Measurements from ENCODE around the gene MRPS27.

GRCh38 chr5:72171667-72172066 lies 148.4 kb downstream of the MRPS27 start:
- no peak for TF ChIP-seq POLR2AphosphoS5 (IDR thresholded peaks at IDR 0.05; ENCODE audit: low read depth, low read length)
- no peak for TF ChIP-seq SIN3A (IDR thresholded peaks at IDR 0.05; ENCODE audit: borderline replicate concordance, insufficient read depth, low read length)
- no peak for TF ChIP-seq REST (IDR thresholded peaks at IDR 0.05; ENCODE audit: insufficient read depth in 1 of 2, low read depth in 2 of 2, low read length in 2 of 2)
